ENCODE data around the gene NR2F1-AS1. TPM values are rescaled to one million over a fixed set of nuclear protein-coding genes. Genes with fewer than 3 reads are reported as not detected.

NR2F1-AS1 gene
- total and polyA plus RNA-seq, 9 of the 15 experiments (the other 6 are each of a cell fraction or from before 2014, with no cell fraction given), result not detected

DNA sequence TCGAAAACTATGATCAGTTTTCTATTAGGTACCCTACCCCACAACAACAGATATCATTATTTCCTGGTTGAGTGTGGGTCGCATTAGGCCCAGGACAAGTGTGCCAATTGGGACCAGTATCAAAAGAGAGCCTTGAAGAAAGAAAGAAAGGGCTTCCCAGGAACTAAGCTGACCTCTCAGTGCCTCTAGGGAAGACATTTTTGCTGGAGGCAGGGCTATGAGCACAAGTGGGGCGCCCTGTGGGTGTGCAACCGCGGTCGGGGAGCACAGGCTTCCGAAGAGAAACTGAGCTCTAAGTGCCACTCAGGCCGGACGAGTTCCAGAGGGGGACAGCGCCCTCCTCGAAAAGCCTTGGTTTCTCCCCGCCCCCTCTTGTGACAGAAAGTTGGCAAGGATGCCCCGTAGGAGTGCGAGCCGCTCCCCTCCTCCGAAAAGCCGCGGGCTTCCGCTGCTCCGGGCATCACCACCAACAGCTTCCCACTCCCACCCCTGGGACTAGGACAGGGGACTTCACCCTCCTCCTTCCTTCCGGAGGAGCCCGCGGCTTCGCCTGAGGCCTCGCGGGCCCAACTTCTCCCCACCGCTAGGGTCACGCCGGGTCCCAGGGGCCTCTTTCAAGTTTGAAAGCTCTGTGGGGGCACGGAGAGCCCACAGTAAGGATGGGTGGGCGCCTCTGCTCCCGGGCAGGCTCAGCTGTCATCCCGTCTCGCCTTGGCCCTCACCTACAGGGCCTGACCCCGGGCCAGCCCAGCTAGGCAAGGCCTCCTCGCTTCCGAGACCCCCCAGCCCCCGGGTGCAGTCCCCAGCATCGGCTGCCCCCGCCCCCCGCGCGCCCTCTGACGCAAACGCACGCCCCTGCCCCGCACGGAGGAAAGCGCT lies 2.0 kb downstream of the NR2F1-AS1 start (continued):
- no peak for TF ChIP-seq CTCF (IDR thresholded peaks at IDR 0.05 in 2 of 3, conservative IDR thresholded peaks at IDR 0.05 in 1 of 3; ENCODE audit: insufficient read depth in 2 of 3, low read depth in 1 of 3, low read length in 3 of 3)

DNA sequence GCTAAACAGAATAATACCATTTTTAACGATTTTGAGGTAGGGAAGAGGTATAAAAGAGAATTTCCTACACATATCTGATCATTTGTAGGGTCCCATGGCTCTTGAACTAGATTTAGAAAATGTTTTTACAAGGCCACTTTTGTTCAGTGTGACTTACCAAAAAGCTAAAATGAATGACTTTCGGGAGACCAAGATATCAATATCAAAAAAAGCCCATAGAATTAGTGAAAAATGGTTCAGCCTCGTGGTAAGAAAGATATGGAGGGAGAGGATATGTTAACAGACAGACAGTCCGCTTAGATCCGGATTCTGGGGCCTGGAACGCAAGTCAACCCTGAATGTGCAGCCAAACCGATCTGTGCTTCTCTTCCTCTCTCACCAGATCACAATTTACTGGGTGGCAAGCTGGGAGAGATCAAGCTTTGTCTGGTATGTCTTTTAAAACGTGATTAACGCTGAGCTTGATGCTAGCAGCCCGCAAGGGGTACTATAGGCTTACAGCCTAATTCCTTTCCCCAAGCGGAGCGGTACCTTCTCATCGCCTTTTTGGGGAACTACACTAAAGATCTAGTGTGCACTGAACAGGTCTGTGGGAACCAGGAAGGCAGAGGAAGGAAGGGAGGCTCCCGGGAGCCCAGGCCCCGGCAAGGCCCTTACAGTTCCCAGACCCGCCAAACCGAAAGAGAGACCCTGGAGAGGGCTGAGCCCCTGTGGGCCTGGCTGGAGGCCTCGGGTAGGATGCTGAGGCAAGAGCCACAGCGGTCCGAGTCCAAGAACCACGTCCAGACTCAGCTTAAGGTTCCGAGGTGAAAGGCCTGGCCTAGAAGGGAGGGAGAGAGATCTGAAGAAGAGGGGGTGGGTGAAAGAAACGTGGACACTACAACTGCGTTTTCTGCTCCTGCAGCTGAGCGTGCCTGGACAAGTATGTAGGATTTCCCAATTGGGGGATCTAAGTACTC lies 2.9 kb downstream of the NR2F1-AS1 start:
- no peaks in the 10 kb centered on the region for H3K9me3 ChIP-seq (replicated peaks; ENCODE audit: control insufficient read depth, insufficient read depth, low read depth, low read length)
- H3K9me1 ChIP-seq (ENCODE audit: control insufficient read depth, insufficient read depth, low read length), result no peaks in the 10 kb centered on the region
- H3K4me1 ChIP-seq (replicated peaks in 1 of 2; ENCODE audit: control insufficient read depth in 2 of 2, insufficient read depth in 2 of 2, low read length in 2 of 2), result peaks cover 0 to 7% of the 10 kb centered on the region in 2 experiments; a peak in 2 of 5 replicates
- POLR2A ChIA-PET, result interaction anchor here (0.9 kb wide), 1 partner anchor 16 kb away, joined by 3 read pairs; no protein-coding TSS in a partner anchor
- no peaks in the 10 kb centered on the region for H4K20me1 ChIP-seq (replicated peaks; ENCODE audit: control insufficient read depth, insufficient read depth, low read length)
- ATAC-seq (no peak), FAIRE-seq (no peak), DNase-seq (ENCODE audit: extremely low read depth in 1 of 4, low spot score in 3 of 4) (no peak)
- WGBS (ENCODE audit: insufficient coverage, low coverage, missing lambda C conversion rate), result 1% methylated on average over 22 of the region's 25 CpGs
- H3K36me3 ChIP-seq (ENCODE audit: control insufficient read depth, insufficient read depth, low read length), result no peaks in the 10 kb centered on the region
- in situ Hi-C loops (cut with MboI), result loop anchor here (25.0 kb wide), 1 partner anchor 1159 kb away; no protein-coding TSS in a partner anchor
- intact Hi-C loops (cut with micrococcal nuclease), result no loop called here
- TF ChIP-seq ETV1 (tag; conservative IDR thresholded peaks at IDR 0.05; ENCODE audit: low read depth) (no peak), SMAD2 (IDR thresholded peaks at IDR 0.05; ENCODE audit: low read depth, low read length) (no peak), CCNT2 (IDR thresholded peaks at IDR 0.05; ENCODE audit: borderline replicate concordance, extremely low read depth, insufficient read length, low read depth, low read length) (no peak), MTA3 (IDR thresholded peaks at IDR 0.05; ENCODE audit: borderline replicate concordance) (no peak)
- no peak overlapping the region for H3K4me3 ChIP-seq
- no peak overlapping the region for H3K4me2 ChIP-seq (ENCODE audit: insufficient read depth, low read length)
- peaks cover 0 to 10% of the 10 kb centered on the region in 2 experiments; a peak in 2 of 5 replicates for H3K27me3 ChIP-seq (ENCODE audit: control insufficient read depth in 2 of 2, insufficient read depth in 2 of 2, low read length in 2 of 2)
- CTCF ChIA-PET (ENCODE audit: low intra/inter-chr PET ratio), result no interaction called here
- no peak overlapping the region for H3K27ac ChIP-seq (ENCODE audit: extremely low read depth, low read depth, low read length)
- no peak overlapping the region for H2AFZ ChIP-seq (ENCODE audit: low read depth, low read length)
- H3K9ac ChIP-seq (ENCODE audit: insufficient read depth in 1 of 2, low read depth in 2 of 2, low read length in 2 of 2), result no peak overlapping the region
- BruUV-seq (replicated peaks), result no TSS peak
- no peaks in the 10 kb centered on the region for H3K79me2 ChIP-seq (ENCODE audit: control insufficient read depth, insufficient read depth, low read length)

Data from K562 (cell line).